HFFc6 (cell line): ENCODE data around the gene ENSA. TPM values are rescaled to one million over a fixed set of nuclear protein-coding genes. Genes with fewer than 3 reads are reported as not detected.
A peak's percentile ranks its signal among the peaks of the same experiment; 100 is the strongest.

Experiments
- DNase-seq: peaks from one replicate; pipeline ENCODE4 v3.0.0-alpha.2; 2018
- H3K27ac Mint-ChIP-seq: 2 replicates; pipeline ENCODE4 v1.8.0; 2020; ENCODE audit warnings: mild to moderate bottlenecking, mixed read lengths
- H3K27me3 Mint-ChIP-seq: 2 replicates; pipeline ENCODE4 v1.8.0; 2021; ENCODE audit warnings: mild to moderate bottlenecking, moderate library complexity, mixed read lengths; ENCODE audit not compliant: insufficient read depth
- H3K36me3 Mint-ChIP-seq: 2 replicates; pipeline ENCODE4 v1.8.0; 2021; ENCODE audit warnings: low read depth, mixed read lengths
- H3K4me1 Mint-ChIP-seq: 2 replicates; pipeline ENCODE4 v1.8.0; 2020; ENCODE audit warnings: low read depth, mixed read lengths
- H3K4me3 Mint-ChIP-seq: 2 replicates; pipeline ENCODE4 v1.8.0; 2020; ENCODE audit warnings: mild to moderate bottlenecking, moderate library complexity, mixed read lengths
- H3K9me3 Mint-ChIP-seq: 2 replicates; pipeline ENCODE4 v1.8.0; 2020; ENCODE audit warnings: mild to moderate bottlenecking, mixed read lengths
- long read RNA-seq: library from polyadenylated mRNA; unstranded; transcript quantifications from one replicate; pipeline ENCODE4 v2.0.0, GENCODE V29; 2019
- total RNA-seq, 6 experiments: library from RNA; stranded (reverse); fragmentation: NEBNext Ultra II Directional; extraction: Animal tissue kit (Norgen Biotek cat#: 25700); gene quantifications; 2 replicates in 1 of 6; 3 replicates in 5 of 6; pipeline ENCODE4 v1.2.3, GENCODE V29; 2021
- TF ChIP-seq, protein P1 (sequence below): fragments of 200-600 bp; sonication (generic); IDR thresholded peaks from 2 replicates; pipeline ENCODE4 v1.5.0; 2021; ENCODE audit warnings: antibody characterized with exemption, mild to moderate bottlenecking

ENSA gene, protein sequence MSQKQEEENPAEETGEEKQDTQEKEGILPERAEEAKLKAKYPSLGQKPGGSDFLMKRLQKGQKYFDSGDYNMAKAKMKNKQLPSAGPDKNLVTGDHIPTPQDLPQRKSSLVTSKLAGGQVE
- total RNA-seq = 100 to 1,000 TPM; 111 to 124 (median 119) TPM
- long read RNA-seq, transcript ENSA-208 (4 exons, 2,085 nt) = minor isoform, 19 of 67 reads
- long read RNA-seq, transcript ENSA-201 (3 exons, 2,818 nt) = major isoform, 29 of 67 reads
- long read RNA-seq, transcript ENSA-207 (2 exons, 703 nt) = minor isoform, 6 of 67 reads
- long read RNA-seq, partial matches to known transcripts = 0 of 67 reads
- long read RNA-seq, other reads (novel, unspliced or antisense) = 10 of 67 reads

DNA sequence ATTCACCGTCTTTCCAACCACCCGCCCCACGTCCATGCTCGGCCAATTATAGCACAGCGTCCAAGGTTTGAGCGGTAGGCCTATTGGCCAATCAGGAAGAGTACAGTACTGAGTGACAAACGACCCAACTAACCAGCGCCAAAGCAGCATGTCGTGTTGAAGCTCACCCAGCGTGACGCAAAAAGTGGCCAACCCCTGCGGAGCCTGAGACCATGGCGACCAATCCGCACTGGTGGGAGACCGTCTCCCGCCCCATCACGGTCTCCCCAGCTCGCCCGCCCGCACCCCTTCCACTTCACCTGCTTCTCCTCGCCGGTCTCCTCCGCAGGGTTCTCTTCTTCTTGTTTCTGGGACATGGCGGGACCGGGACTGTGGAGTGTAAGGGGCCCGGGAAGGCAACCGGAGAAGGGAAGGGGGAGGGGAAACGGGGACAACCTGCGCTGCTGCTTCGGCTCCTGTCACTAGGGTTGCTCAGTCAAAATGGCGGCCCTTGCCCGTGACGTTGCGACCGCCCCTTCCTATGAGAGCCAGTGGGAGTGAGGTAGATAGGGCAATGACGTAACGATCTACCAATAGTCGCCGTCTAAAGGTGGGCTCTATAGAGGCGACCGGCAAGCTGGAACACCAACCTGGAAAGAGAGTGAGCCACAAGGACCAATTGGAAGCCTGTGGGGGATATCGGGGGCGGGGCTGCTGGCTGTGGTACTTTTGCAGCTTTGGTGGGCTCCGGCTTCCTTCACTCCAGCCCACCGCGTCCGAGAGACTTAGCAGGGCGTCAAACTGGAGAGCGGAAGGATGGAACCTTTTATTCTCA is at the start of gene ENSA:
Gene ENSA (minus strand): TSS at position 498 of the 814 bp plus-strand sequence. CDS start 142 bp downstream, at position 356.
- TF ChIP-seq, protein P1, sequence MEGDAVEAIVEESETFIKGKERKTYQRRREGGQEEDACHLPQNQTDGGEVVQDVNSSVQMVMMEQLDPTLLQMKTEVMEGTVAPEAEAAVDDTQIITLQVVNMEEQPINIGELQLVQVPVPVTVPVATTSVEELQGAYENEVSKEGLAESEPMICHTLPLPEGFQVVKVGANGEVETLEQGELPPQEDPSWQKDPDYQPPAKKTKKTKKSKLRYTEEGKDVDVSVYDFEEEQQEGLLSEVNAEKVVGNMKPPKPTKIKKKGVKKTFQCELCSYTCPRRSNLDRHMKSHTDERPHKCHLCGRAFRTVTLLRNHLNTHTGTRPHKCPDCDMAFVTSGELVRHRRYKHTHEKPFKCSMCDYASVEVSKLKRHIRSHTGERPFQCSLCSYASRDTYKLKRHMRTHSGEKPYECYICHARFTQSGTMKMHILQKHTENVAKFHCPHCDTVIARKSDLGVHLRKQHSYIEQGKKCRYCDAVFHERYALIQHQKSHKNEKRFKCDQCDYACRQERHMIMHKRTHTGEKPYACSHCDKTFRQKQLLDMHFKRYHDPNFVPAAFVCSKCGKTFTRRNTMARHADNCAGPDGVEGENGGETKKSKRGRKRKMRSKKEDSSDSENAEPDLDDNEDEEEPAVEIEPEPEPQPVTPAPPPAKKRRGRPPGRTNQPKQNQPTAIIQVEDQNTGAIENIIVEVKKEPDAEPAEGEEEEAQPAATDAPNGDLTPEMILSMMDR = no peak
- Mint-ChIP-seq H3K36me3 (peaks cover 19% of the 10 kb centered on the region), H3K9me3 (no peaks in the 10 kb centered on the region), H3K27me3 (no peaks in the 10 kb centered on the region), H3K27ac (no peak within 1 kb of the TSS), H3K4me3 (no peak within 1 kb of the TSS), H3K4me1 (peaks cover 13% of the 10 kb centered on the region)
- peak; percentile 100 for DNase-seq

DNA sequence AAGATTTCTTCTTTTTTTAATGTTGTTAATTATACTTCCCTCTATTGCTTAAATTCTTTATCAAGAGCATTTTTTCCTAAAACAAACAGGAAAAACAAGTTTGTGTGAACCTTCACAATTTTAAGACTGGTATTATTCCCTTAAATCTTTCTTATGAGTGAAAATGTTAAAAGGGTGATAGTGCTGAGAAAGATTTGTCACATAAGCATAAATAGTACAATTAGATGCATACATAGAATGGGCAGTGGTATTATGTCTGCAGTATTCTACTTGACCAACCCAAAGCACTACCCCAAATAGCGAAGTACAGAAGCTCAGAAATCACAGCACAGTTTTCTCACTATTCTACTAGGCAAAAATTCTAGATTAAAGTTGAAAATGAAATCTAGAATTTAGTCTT is 49.6 kb upstream of the ENSA start:
- no peak overlapping the region for H3K27ac Mint-ChIP-seq
- no peak overlapping the region for H3K4me3 Mint-ChIP-seq
- no peaks in the 10 kb centered on the region for H3K4me1 Mint-ChIP-seq
- no peaks in the 10 kb centered on the region for H3K9me3 Mint-ChIP-seq
- no peaks in the 10 kb centered on the region for H3K27me3 Mint-ChIP-seq
- H3K36me3 Mint-ChIP-seq = no peaks in the 10 kb centered on the region
- TF ChIP-seq, protein P1 = no peak
- no peak for DNase-seq

DNA sequence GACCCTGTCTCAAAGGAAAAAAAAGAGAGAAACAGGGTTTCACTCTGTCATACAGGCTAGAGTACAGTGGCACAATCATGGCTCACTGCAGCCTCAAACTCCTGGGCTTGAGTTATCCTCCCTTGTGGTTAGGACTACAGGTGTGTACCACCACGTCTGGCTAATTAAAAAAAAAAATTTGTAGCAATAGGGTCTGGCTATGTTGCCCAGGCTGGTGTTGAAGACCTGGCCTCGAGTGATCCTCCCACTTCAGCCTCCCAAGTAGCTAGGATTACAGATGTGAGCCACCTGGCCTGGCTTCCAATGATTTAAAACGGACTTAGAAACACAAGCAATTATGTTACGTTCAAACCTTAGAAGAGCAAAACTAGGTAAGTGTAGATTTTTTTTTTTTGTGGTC is 45.5 kb upstream of the ENSA start:
- Mint-ChIP-seq H3K9me3 (no peaks in the 10 kb centered on the region), H3K27me3 (peaks cover 1% of the 10 kb centered on the region; the same call in 1 of the 2 replicates), H3K4me3 (no peak overlapping the region), H3K27ac (no peak overlapping the region), H3K36me3 (no peaks in the 10 kb centered on the region), H3K4me1 (no peaks in the 10 kb centered on the region)
- TF ChIP-seq, protein P1 = no peak
- no peak for DNase-seq

DNA sequence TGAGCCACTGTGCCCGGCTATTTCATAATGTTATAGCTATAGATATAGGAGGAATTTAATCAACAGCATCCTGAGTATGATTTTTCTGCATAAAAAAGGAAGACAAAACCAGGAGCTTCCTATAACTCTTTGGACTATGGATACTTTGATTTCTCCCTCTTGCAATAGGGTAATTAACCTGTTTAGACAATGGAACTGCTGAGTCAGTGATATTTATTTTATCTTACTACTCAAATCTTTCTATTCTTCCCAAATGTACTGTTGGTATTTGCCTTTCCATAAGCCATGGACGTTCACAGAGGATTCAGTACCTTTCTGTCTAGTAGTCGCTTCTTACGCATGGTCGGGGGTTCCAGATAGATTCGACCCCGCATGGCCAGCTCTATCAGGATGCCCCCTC is 33.9 kb upstream of the ENSA start:
- Mint-ChIP-seq H3K4me3 (no peak overlapping the region), H3K27me3 (peaks cover 3% of the 10 kb centered on the region; the same call in 1 of the 2 replicates), H3K9me3 (no peaks in the 10 kb centered on the region), H3K36me3 (peaks cover 20% of the 10 kb centered on the region), H3K27ac (no peak overlapping the region), H3K4me1 (peaks cover 7% of the 10 kb centered on the region; the same call in 1 of the 2 replicates)
- TF ChIP-seq, protein P1 = no peak
- DNase-seq = no peak

DNA sequence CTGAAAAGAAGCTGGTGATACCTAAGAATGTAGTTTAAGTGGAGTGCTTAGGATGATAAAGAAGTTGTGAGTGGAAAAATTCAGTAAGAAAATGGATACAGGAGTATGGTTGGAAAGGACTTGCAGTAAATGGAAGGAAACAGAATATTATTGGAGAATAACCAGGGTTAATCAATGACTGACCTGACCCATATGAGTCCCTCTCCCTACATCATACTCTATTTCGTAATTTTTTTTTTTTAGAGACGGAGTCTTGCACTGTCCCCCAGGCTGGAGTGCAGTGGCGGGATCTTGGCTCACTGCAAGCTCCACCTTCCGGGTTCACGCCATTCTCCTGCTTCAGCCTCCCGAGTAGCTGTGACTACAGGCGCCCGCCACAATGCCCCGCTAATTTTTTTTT is 33.4 kb upstream of the ENSA start:
- peaks cover 3% of the 10 kb centered on the region; the same call in 1 of the 2 replicates for H3K27me3 Mint-ChIP-seq
- TF ChIP-seq, protein P1 = no peak
- no peak overlapping the region for H3K27ac Mint-ChIP-seq
- peaks cover 21% of the 10 kb centered on the region for H3K36me3 Mint-ChIP-seq
- H3K9me3 Mint-ChIP-seq = no peaks in the 10 kb centered on the region
- no peak for DNase-seq
- H3K4me3 Mint-ChIP-seq = no peak overlapping the region
- peaks cover 7% of the 10 kb centered on the region; the same call in 1 of the 2 replicates for H3K4me1 Mint-ChIP-seq
